K562 (cell line): ENCODE results near the gene GPX5. TPM values are rescaled to one million over a fixed set of nuclear protein-coding genes. Genes with fewer than 3 reads are reported as not detected.
A peak's percentile ranks its signal among the peaks of the same experiment; 100 is the strongest.

Experiments used
- ATAC-seq: fragments of 200-7000 bp; cut with Tn5 transposase; 3 replicates; pipeline ENCODE4 v1.9.1; 2020; ENCODE audit warnings: moderate library complexity
- BruUV-seq: library from RNA; stranded (reverse); fragments of 400-500 nt; replicated peaks from 2 replicates; lab custom pipeline; 2021; lab: Mats Ljungman, UMichigan
- CTCF ChIA-PET: fragments of 300-600 bp; formaldehyde crosslinking; extraction: SDS; loops from one replicate; lab custom pipeline; 2021; ENCODE audit warnings: low intra/inter-chr PET ratio; lab: Yijun Ruan, JAX
- POLR2A ChIA-PET: fragments of 300-600, 350-650 bp; sonication (Branson Sonifier 250); formaldehyde crosslinking; extraction: SDS; loops from one replicate; lab custom pipeline; 2021; ENCODE audit warnings: antibody characterized with exemption, inconsistent platforms; lab: Yijun Ruan, JAX
- DNase-seq, 4 experiments: peaks; one replicate each; pipeline versions ENCODE4 v3.0.0 to v3.0.0-alpha.2; 2011 to 2018; ENCODE audit warnings: low spot score in 3 of 4, mixed read lengths in 3 of 4; ENCODE audit errors: extremely low read depth in 1 of 4
- FAIRE-seq: peaks from 2 replicates; lab custom pipeline; 2011; peaks lifted over from hg19 to GRCh38; lab: Jason Lieb, UNC
- H2AFZ ChIP-seq: 2 replicates; pipeline ENCODE4 v1.6.0; 2011; ENCODE audit warnings: low read depth, low read length, control low read depth, inconsistent platforms
- H3K27ac ChIP-seq: fragments of 200-600 bp; 3 replicates; pipeline ENCODE4 v1.8.0; 2011; ENCODE audit warnings: low read depth, mild to moderate bottlenecking, control low read depth, inconsistent platforms, low read length, moderate library complexity, mixed read lengths; ENCODE audit errors: extremely low read depth
- H3K27me3 ChIP-seq, 2 experiments: fragments of 300-600 bp in 1 of 2; 2 replicates in 1 of 2; 3 replicates in 1 of 2; pipeline versions ENCODE4 v1.6.0 to v1.8.0; 2011; ENCODE audit warnings: inconsistent platforms in 2 of 2, low read length in 2 of 2, mild to moderate bottlenecking in 1 of 2, mixed read lengths in 1 of 2, moderate library complexity in 1 of 2; ENCODE audit not compliant: control insufficient read depth in 2 of 2, insufficient read depth in 2 of 2
- H3K36me3 ChIP-seq: fragments of 300-600 bp; 3 replicates; pipeline ENCODE4 v1.8.0; 2011; ENCODE audit warnings: mild to moderate bottlenecking, low read length, inconsistent platforms; ENCODE audit not compliant: control insufficient read depth, insufficient read depth
- H3K4me1 ChIP-seq, 2 experiments: fragments of 200-600 bp in 1 of 2; replicated peaks in 1 of 2; 2 replicates in 1 of 2; 3 replicates in 1 of 2; pipeline versions ENCODE4 v1.5.1 to v1.8.0; 2011; ENCODE audit warnings: inconsistent platforms in 2 of 2, low read length in 2 of 2, mild to moderate bottlenecking in 1 of 2, mixed read lengths in 1 of 2, moderate library complexity in 1 of 2; ENCODE audit not compliant: control insufficient read depth in 2 of 2, insufficient read depth in 2 of 2
- H3K4me2 ChIP-seq: 2 replicates; pipeline ENCODE4 v1.6.1; 2011; ENCODE audit warnings: low read length, control low read depth, inconsistent platforms, mixed read lengths; ENCODE audit not compliant: insufficient read depth
- H3K4me3 ChIP-seq: fragments of 200-600 bp; sonication (generic), shearing (Covaris generic); 2 replicates; pipeline ENCODE4 v1.5.1; 2016; ENCODE audit warnings: control low read depth, inconsistent platforms
- H3K79me2 ChIP-seq: fragments of 200-600 bp; 3 replicates; pipeline ENCODE4 v1.8.0; 2011; ENCODE audit warnings: low read length, inconsistent platforms; ENCODE audit not compliant: control insufficient read depth, insufficient read depth
- H3K9ac ChIP-seq, 2 experiments: 2 replicates each; pipeline versions ENCODE4 v1.6.0 to v1.6.1; 2011; ENCODE audit warnings: low read depth in 2 of 2, low read length in 2 of 2, control low read depth in 1 of 2, inconsistent platforms in 1 of 2, mild to moderate bottlenecking in 1 of 2, mixed read lengths in 1 of 2; ENCODE audit not compliant: insufficient read depth in 1 of 2
- H3K9me1 ChIP-seq: one replicate; pipeline ENCODE4 v1.6.0; 2011; ENCODE audit warnings: inconsistent platforms, mild to moderate bottlenecking, low read length, moderate library complexity; ENCODE audit not compliant: control insufficient read depth, insufficient read depth
- H3K9me3 ChIP-seq: replicated peaks from 2 replicates; pipeline ENCODE4 v1.5.1; 2011; ENCODE audit warnings: low read depth, low read length, inconsistent platforms; ENCODE audit not compliant: control insufficient read depth, insufficient read depth
- H4K20me1 ChIP-seq: replicated peaks from 2 replicates; pipeline ENCODE4 v1.6.1; 2011; ENCODE audit warnings: low read length, inconsistent platforms, mixed read lengths; ENCODE audit not compliant: control insufficient read depth, insufficient read depth
- CREB3L1 ChIP-seq: fragments of 450-650 bp; IDR thresholded peaks from 2 replicates; pipeline ENCODE4 v1.6.1; 2014; ENCODE audit warnings: low read depth, mild to moderate bottlenecking, moderate library complexity, borderline replicate concordance
- ESRRB ChIP-seq: fragments of 250-450 bp; sonication (Bioruptor Pico); IDR thresholded peaks from 2 replicates; pipeline ENCODE4 v1.5.0; 2020; ENCODE audit warnings: mild to moderate bottlenecking, moderate library complexity, borderline replicate concordance
- FOXO4 ChIP-seq: fragments of 450-650 bp; formaldehyde crosslinking; IDR thresholded peaks from 2 replicates; pipeline ENCODE4 v1.4.0; 2020; ENCODE audit warnings: mild to moderate bottlenecking, moderate library complexity
- GATA2 ChIP-seq: sonication (generic); formaldehyde crosslinking; IDR thresholded peaks from 2 replicates; pipeline ENCODE4 v1.4.0; 2020; ENCODE audit warnings: mild to moderate bottlenecking, missing genetic modification reagents
- GTF2F1 ChIP-seq: IDR thresholded peaks from 2 replicates; pipeline ENCODE4 v1.6.1; 2011; ENCODE audit warnings: low read depth, low read length, improper control_type of control experiment
- ILF3 ChIP-seq: fragments of 450-650 bp; IDR thresholded peaks from 2 replicates; pipeline ENCODE4 v1.6.1; 2018; ENCODE audit warnings: antibody characterized with exemption, mild to moderate bottlenecking, moderate library complexity, borderline replicate concordance
- RERE ChIP-seq: sonication (generic); formaldehyde crosslinking; IDR thresholded peaks from 2 replicates; pipeline ENCODE4 v1.8.0; 2023; ENCODE audit warnings: missing genetic modification reagents, mild to moderate bottlenecking, borderline replicate concordance
- TAF1 ChIP-seq: IDR thresholded peaks from 2 replicates; pipeline ENCODE4 v1.6.1; 2011; ENCODE audit warnings: mild to moderate bottlenecking, low read length, moderate library complexity; ENCODE audit not compliant: insufficient read depth, control insufficient read depth, severe bottlenecking; ENCODE audit errors: extremely low read depth
- TRIM28 ChIP-seq: fragments of 450-650 bp; IDR thresholded peaks from 2 replicates; pipeline ENCODE4 v1.6.1; 2017
- USF1 ChIP-seq: sonication (generic); formaldehyde crosslinking; IDR thresholded peaks from 2 replicates; pipeline ENCODE4 v1.9.0; 2022; ENCODE audit warnings: mild to moderate bottlenecking, missing genetic modification reagents
- WGBS: fragments of 100-300 bp; shearing (Covaris generic); methylation state at CpG from one replicate; pipeline ENCODE4 v1.1.6; 2016; ENCODE audit warnings: low coverage, mixed read lengths; ENCODE audit not compliant: insufficient coverage; ENCODE audit errors: missing lambda C conversion rate; 5-methylcytosine and 5-hydroxymethylcytosine counted together
- in situ Hi-C: fragments of 300-500 bp; cut with MboI; formaldehyde crosslinking; loops from 4 replicates; pipeline ENCODE4 v1.15.0; 2018; ENCODE audit warnings: inconsistent platforms, mixed read lengths
- intact Hi-C: fragments of 100-400 bp; cut with micrococcal nuclease; formaldehyde crosslinking; loops from 2 replicates; pipeline ENCODE4 v1.14.2; 2022
- polyA plus RNA-seq, 8 experiments: library from polyadenylated mRNA; depleted of rRNA in 4 of 8; stranded (reverse) in 5 of 8; unstranded in 3 of 8; fragments of >200 nt; fragmentation: Nextera tagmentation in 2 of 8; fragmentation: Illumina TruSeq in 1 of 8; extraction: Ambion mirVana in 2 of 8; extraction: Trizol in 1 of 8; gene quantifications; 2 replicates each; pipeline versions ENCODE4 v1.2.1 to v1.2.3, GENCODE V29; 2011 to 2014; ENCODE audit warnings: inconsistent platforms in 1 of 8, missing spikeins in 1 of 8
- total RNA-seq, 7 experiments: library from RNA; depleted of rRNA in 6 of 7; stranded (reverse); fragments of >200 nt in 6 of 7; fragmentation: Illumina TruSeq in 2 of 7; extraction: Trizol in 2 of 7; gene quantifications; 2 replicates each; pipeline versions ENCODE4 v1.2.1 to v1.2.3, GENCODE V29; 2011 to 2021; ENCODE audit warnings: low replicate concordance in 1 of 7

GPX5 gene
- total and polyA plus RNA-seq, 9 of the 15 experiments (the other 6 are each of a cell fraction or from before 2014, with no cell fraction given): 0.07 to 0.18 (median 0.15) TPM; not detected in 6

GRCh38 chr6:28542440-28543296, 17.0 kb downstream of the GPX5 start:
- 3% methylated on average over 30 of the region's 30 CpGs for WGBS
- peaks cover 19 to 30% of the 10 kb centered on the region in 2 experiments for H3K4me1 ChIP-seq
- peak overlapping the region; percentile 78 to 81; a peak in 3 of 4 replicates for H3K9ac ChIP-seq
- FAIRE-seq (peak; percentile 92), ATAC-seq (peak; percentile 95), DNase-seq (peak; percentile 90 to 98 (median 92))
- H4K20me1 ChIP-seq: no peaks in the 10 kb centered on the region
- no peaks in the 10 kb centered on the region for H3K9me3 ChIP-seq
- peak overlapping the region; percentile 95 for H2AFZ ChIP-seq
- BruUV-seq: TSS peak; percentile 100
- in situ Hi-C loops (no loop called here), intact Hi-C loops (loop anchor here (2.0 kb wide), 4 partner anchors 46 to 142 kb away; no protein-coding TSS in a partner anchor)
- CTCF ChIA-PET: interaction anchor here (0.6 to 0.8 kb wide), 3 partner anchors 18 to 187 kb away, joined by 3 to 5 read pairs (median 3); no protein-coding TSS in a partner anchor
- H3K36me3 ChIP-seq: no peaks in the 10 kb centered on the region
- peak overlapping the region; percentile 88 for H3K27ac ChIP-seq
- H3K9me1 ChIP-seq: no peaks in the 10 kb centered on the region
- POLR2A ChIA-PET: interaction anchor here (0.6 to 1.9 kb wide), 29 partner anchors 10 to 1409 kb away, joined by 3 to 17 read pairs (median 4); partner anchors contain the start of gene ZSCAN12
- no peaks in the 10 kb centered on the region for H3K79me2 ChIP-seq
- H3K4me2 ChIP-seq: peak overlapping the region; percentile 98
- H3K4me3 ChIP-seq: peak overlapping the region; percentile 49
- no peaks in the 10 kb centered on the region for H3K27me3 ChIP-seq
- TF ChIP-seq GATA2 (0 out of 2 replicates have a peak, but pooled peaks have one; percentile 20), TRIM28 (peak; percentile 77; the same call in 1 of the 2 replicates), FOXO4 (no peak), TAF1 (peak; percentile 40), CREB3L1 (peak; percentile 73), ESRRB (0 out of 2 replicates have a peak, but pooled peaks have one; percentile 24), ILF3 (peak; percentile 69), RERE (CRISPR knock-in tag) (peak; percentile 87), USF1 (CRISPR knock-in tag) (peak; percentile 90), GTF2F1 (peak; percentile 40; the same call in 1 of the 2 replicates)
